Loucy (cell line): ENCODE data around the gene EHBP1L1.

ENCODE experiments used
- H2AFZ ChIP-seq: fragments of 200-600 bp; sonication (generic); 2 replicates; pipeline ENCODE4 v1.6.0; 2016; ENCODE audit warnings: antibody characterized with exemption, mild to moderate bottlenecking, low read length, moderate library complexity
- H3F3A ChIP-seq: fragments of 200-600 bp; 2 replicates; pipeline ENCODE4 v1.6.0; 2016; ENCODE audit warnings: antibody characterized with exemption, low read depth, mild to moderate bottlenecking
- H3K27me3 ChIP-seq: fragments of 200-600 bp; sonication (generic); 2 replicates; pipeline ENCODE4 v1.6.1; 2014; ENCODE audit warnings: low read length, mild to moderate bottlenecking; ENCODE audit not compliant: insufficient read depth, poor library complexity, severe bottlenecking
- H3K36me3 ChIP-seq: fragments of 200-600 bp; sonication (generic); 2 replicates; pipeline ENCODE4 v1.6.1; 2016; ENCODE audit warnings: low read length; ENCODE audit not compliant: insufficient read depth
- H3K4me1 ChIP-seq: fragments of 200-600 bp; sonication (generic); 2 replicates; pipeline ENCODE4 v1.5.1; 2014; ENCODE audit warnings: low read length, mild to moderate bottlenecking; ENCODE audit not compliant: insufficient read depth, poor library complexity, severe bottlenecking
- H3K4me2 ChIP-seq: fragments of 200-600 bp; sonication (generic); 2 replicates; pipeline ENCODE4 v1.6.0; 2014; ENCODE audit warnings: antibody characterized with exemption, low read length, low read depth, mild to moderate bottlenecking; ENCODE audit not compliant: poor library complexity, severe bottlenecking
- H3K4me3 ChIP-seq: fragments of 200-600 bp; sonication (generic); 2 replicates; pipeline ENCODE4 v1.5.1; 2014; ENCODE audit warnings: low read length, mild to moderate bottlenecking, mixed read lengths; ENCODE audit not compliant: poor library complexity, severe bottlenecking
- H3K79me2 ChIP-seq: fragments of 200-600 bp; sonication (generic); 2 replicates; pipeline ENCODE4 v1.6.1; 2014; ENCODE audit warnings: low read length; ENCODE audit not compliant: insufficient read depth
- H3K9ac ChIP-seq: fragments of 200-600 bp; sonication (generic); 2 replicates; pipeline ENCODE4 v1.6.0; 2014; ENCODE audit warnings: mild to moderate bottlenecking, low read depth, low read length, moderate library complexity; ENCODE audit not compliant: poor library complexity, severe bottlenecking
- H3K9me2 ChIP-seq: fragments of 200-600 bp; sonication (generic); replicated peaks from 2 replicates; pipeline ENCODE4 v1.6.1; 2016; ENCODE audit warnings: low read depth, low read length, mixed read lengths
- H3K9me3 ChIP-seq: fragments of 200-600 bp; sonication (generic); 2 replicates; pipeline ENCODE4 v1.6.1; 2014; ENCODE audit warnings: mild to moderate bottlenecking, antibody characterized with exemption, low read length, low read depth; ENCODE audit not compliant: insufficient read depth
- H4K20me1 ChIP-seq: fragments of 200-600 bp; sonication (generic); 2 replicates; pipeline ENCODE4 v1.6.0; 2014; ENCODE audit warnings: antibody characterized with exemption, low read length, mild to moderate bottlenecking; ENCODE audit not compliant: insufficient read depth, poor library complexity, severe bottlenecking
- EZH2phosphoT487 ChIP-seq: fragments of 200-600 bp; IDR thresholded peaks from 2 replicates; pipeline ENCODE4 v1.6.1; 2018; ENCODE audit warnings: antibody characterized with exemption, mild to moderate bottlenecking, moderate library complexity, borderline replicate concordance
- TF ChIP-seq, protein P1 (sequence below): fragments of 200-600 bp; sonication (generic); conservative IDR thresholded peaks from 2 replicates; pipeline ENCODE4 v1.5.1; 2014; ENCODE audit warnings: mild to moderate bottlenecking, antibody characterized with exemption, low read length

Gene EHBP1L1

DNA sequence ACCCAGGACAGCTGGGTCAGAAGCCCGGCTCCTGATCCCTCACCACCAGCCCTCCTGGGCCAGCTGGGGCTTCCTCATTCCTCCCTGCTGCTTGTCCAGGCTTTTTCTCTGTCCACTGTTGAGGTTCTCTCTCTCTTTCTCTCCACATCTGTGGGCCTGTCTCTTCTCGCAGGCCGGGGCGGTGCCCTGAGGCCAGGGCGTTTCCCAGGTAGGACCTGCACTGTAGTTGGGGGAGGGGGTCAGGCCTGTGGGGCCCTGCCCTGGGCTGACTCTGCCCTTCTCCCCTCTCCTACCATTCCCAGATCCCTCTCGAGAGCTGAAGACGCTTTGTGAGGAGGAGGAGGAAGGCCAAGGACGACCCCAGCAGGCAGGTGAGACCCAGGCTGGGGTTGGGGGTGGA lies 4.9 kb downstream of the EHBP1L1 start:
- Histone ChIP-seq H3K4me2 (no peak overlapping the region), H3K27me3 (no peaks in the 10 kb centered on the region), H3K9ac (no peak overlapping the region), H3K36me3 (no peaks in the 10 kb centered on the region), H3F3A (no peaks in the 10 kb centered on the region), H4K20me1 (no peaks in the 10 kb centered on the region), H3K4me1 (peaks cover 23% of the 10 kb centered on the region), H3K9me2 (no peaks in the 10 kb centered on the region), H3K4me3 (no peak overlapping the region), H3K79me2 (peaks cover 11% of the 10 kb centered on the region), H3K9me3 (no peaks in the 10 kb centered on the region), H2AFZ (no peak overlapping the region)
- TF ChIP-seq, protein P1, sequence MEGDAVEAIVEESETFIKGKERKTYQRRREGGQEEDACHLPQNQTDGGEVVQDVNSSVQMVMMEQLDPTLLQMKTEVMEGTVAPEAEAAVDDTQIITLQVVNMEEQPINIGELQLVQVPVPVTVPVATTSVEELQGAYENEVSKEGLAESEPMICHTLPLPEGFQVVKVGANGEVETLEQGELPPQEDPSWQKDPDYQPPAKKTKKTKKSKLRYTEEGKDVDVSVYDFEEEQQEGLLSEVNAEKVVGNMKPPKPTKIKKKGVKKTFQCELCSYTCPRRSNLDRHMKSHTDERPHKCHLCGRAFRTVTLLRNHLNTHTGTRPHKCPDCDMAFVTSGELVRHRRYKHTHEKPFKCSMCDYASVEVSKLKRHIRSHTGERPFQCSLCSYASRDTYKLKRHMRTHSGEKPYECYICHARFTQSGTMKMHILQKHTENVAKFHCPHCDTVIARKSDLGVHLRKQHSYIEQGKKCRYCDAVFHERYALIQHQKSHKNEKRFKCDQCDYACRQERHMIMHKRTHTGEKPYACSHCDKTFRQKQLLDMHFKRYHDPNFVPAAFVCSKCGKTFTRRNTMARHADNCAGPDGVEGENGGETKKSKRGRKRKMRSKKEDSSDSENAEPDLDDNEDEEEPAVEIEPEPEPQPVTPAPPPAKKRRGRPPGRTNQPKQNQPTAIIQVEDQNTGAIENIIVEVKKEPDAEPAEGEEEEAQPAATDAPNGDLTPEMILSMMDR: no peak
- TF ChIP-seq EZH2phosphoT487: no peak

DNA sequence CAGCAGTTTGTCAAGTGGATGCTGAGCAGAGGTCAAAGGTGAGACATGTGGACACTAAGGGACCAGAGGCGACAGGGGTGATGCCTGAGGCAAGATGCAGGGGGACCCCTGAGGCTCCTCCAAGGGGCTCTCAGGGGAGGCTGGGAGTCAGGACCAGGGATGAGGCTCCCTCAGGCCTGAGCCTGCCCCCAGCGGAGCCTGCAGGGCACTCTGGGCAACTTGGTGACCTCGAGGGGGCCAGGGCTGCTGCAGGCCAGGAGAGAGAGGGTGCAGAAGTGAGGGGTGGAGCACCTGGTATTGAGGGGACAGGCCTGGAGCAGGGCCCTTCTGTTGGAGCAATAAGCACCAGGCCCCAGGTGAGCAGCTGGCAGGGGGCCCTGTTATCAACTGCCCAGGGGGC lies 6.1 kb downstream of the EHBP1L1 start:
- H3K36me3 ChIP-seq: no peaks in the 10 kb centered on the region
- no peak overlapping the region for H3K4me3 ChIP-seq
- no peak for TF ChIP-seq EZH2phosphoT487
- TF ChIP-seq, protein P1: no peak
- H2AFZ ChIP-seq: no peak overlapping the region
- no peaks in the 10 kb centered on the region for H3K9me2 ChIP-seq
- H3K9ac ChIP-seq: no peak overlapping the region
- H4K20me1 ChIP-seq: no peaks in the 10 kb centered on the region
- peaks cover under 1% of the 10 kb centered on the region; the same call in 1 of the 2 replicates for H3K79me2 ChIP-seq
- no peak overlapping the region for H3K4me2 ChIP-seq
- H3F3A ChIP-seq: no peaks in the 10 kb centered on the region
- H3K4me1 ChIP-seq: peaks cover 14% of the 10 kb centered on the region
- H3K27me3 ChIP-seq: no peaks in the 10 kb centered on the region
- H3K9me3 ChIP-seq: no peaks in the 10 kb centered on the region

DNA sequence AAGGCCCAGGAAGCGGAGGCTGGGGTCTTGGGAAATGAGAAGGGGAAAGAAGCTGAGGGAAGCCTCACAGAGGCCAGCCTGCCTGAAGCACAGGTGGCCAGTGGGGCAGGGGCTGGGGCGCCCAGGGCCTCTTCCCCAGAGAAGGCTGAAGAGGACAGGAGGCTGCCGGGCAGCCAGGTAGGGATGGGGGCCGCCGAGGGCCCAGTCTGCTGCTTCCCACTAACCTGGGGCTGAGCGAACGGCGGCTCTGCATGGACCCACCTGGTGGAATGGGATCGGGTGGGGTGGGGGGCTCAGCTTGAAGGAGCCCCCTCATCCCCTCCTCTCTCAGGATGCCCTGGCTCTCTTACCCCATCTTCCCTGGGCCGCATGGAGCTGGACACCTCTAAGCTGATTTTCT lies 7.7 kb downstream of the EHBP1L1 start:
- Histone ChIP-seq H3K4me1 (peaks cover 7% of the 10 kb centered on the region), H3K36me3 (no peaks in the 10 kb centered on the region), H3K9ac (no peak overlapping the region), H3F3A (no peaks in the 10 kb centered on the region), H3K4me3 (no peak overlapping the region), H4K20me1 (no peaks in the 10 kb centered on the region), H3K9me2 (no peaks in the 10 kb centered on the region), H3K27me3 (no peaks in the 10 kb centered on the region), H3K4me2 (no peak overlapping the region), H3K9me3 (no peaks in the 10 kb centered on the region), H3K79me2 (no peaks in the 10 kb centered on the region), H2AFZ (no peak overlapping the region)
- TF ChIP-seq EZH2phosphoT487: no peak
- TF ChIP-seq, protein P1: no peak
